ENCODE data around the gene MAP4K5. TPM values are rescaled to one million over a fixed set of nuclear protein-coding genes. Genes with fewer than 3 reads are reported as not detected.

The MAP4K5 gene
- total RNA-seq, 1 experiment from 2014 or later, result 39.1 TPM

GRCh38 chr14:50530794-50531365, 1.5 kb downstream of the MAP4K5 start:
- ChIA-PET POLR2A (no interaction called here), CTCF (no interaction called here), RAD21 (ENCODE audit: low non-redundant PET in 1 of 2, low total read pairs in 2 of 2, uncharacterized antibody in 2 of 2, unreplicated experiment in 2 of 2) (no interaction called here)
- H3K9me2 ChIP-seq (ENCODE audit: insufficient read depth), result no peaks in the 10 kb centered on the region
- H3K4me3 ChIP-seq (replicated peaks in 1 of 2; ENCODE audit: low read depth in 1 of 2, low read length in 2 of 2), result peak overlapping the region; percentile 76 to 81
- peaks cover 16% of the 10 kb centered on the region; the same call in 1 of the 2 replicates for H4K20me1 ChIP-seq (ENCODE audit: insufficient read depth)
- TF ChIP-seq POLR2AphosphoS5 (IDR thresholded peaks at IDR 0.05; ENCODE audit: low read depth, low read length) (no peak), YY1 (IDR thresholded peaks at IDR 0.05; ENCODE audit: extremely low read depth, insufficient replicate concordance, low read depth, low read length) (no peak), EZH2 (IDR thresholded peaks at IDR 0.05) (no peak), ZBTB33 (IDR thresholded peaks at IDR 0.05; ENCODE audit: extremely low read depth, insufficient replicate concordance, low read length) (no peak)
- no peak overlapping the region for H3K27ac ChIP-seq (ENCODE audit: low read depth, low read length)
- H3K36me3 ChIP-seq (ENCODE audit: control insufficient read depth in 1 of 2, insufficient read depth in 2 of 2, low read length in 2 of 2), result no peaks in the 10 kb centered on the region
- H3K79me2 ChIP-seq (ENCODE audit: insufficient read depth, low read length), result peaks cover 61% of the 10 kb centered on the region
- intact Hi-C loops (cut with micrococcal nuclease), result loop anchor here (5.0 kb wide), 2 partner anchors 424 to 669 kb away; no protein-coding TSS in a partner anchor
- peak overlapping the region; percentile 89 for H3K9ac ChIP-seq (ENCODE audit: low read length)
- peak overlapping the region; percentile 97 for H3K4me2 ChIP-seq (ENCODE audit: low read length)
- no peak overlapping the region for H2AFZ ChIP-seq (ENCODE audit: low read depth, low read length, poor library complexity, severe bottlenecking)
- H3K9me3 ChIP-seq (ENCODE audit: control insufficient read depth in 1 of 2, insufficient read depth in 1 of 2, low read depth in 1 of 2, low read length in 2 of 2), result no peaks in the 10 kb centered on the region
- no peaks in the 10 kb centered on the region for H3K27me3 ChIP-seq (ENCODE audit: insufficient read depth, low read length)
- H3K4me1 ChIP-seq (ENCODE audit: control insufficient read depth in 1 of 2, insufficient read depth in 2 of 2, low read length in 2 of 2), result peaks cover 9 to 27% of the 10 kb centered on the region in 2 experiments; a peak in 3 of 4 replicates
- DNase-seq (ENCODE audit: low read depth, low spot score), result no peak
- ATAC-seq, result no peak
- no TSS peak for BruUV-seq (replicated peaks)

- Histone ChIP-seq H2AFZ (ENCODE audit: low read depth, low read length, poor library complexity, severe bottlenecking) (no peak overlapping the region), H3K4me1 (ENCODE audit: control insufficient read depth in 1 of 2, insufficient read depth in 2 of 2, low read length in 2 of 2) (peaks cover 9 to 27% of the 10 kb centered on the region in 2 experiments; a peak in 3 of 4 replicates), H3K4me3 (replicated peaks in 1 of 2; ENCODE audit: low read depth in 1 of 2, low read length in 2 of 2) (peak overlapping the region in 1 of 2 experiments; percentile 81; a peak in 1 of 4 replicates), H4K20me1 (ENCODE audit: insufficient read depth) (peaks cover 16% of the 10 kb centered on the region; the same call in 1 of the 2 replicates), H3K27ac (ENCODE audit: low read depth, low read length) (no peak overlapping the region), H3K9me2 (ENCODE audit: insufficient read depth) (no peaks in the 10 kb centered on the region), H3K4me2 (ENCODE audit: low read length) (peak overlapping the region; percentile 97), H3K79me2 (ENCODE audit: insufficient read depth, low read length) (peaks cover 66% of the 10 kb centered on the region), H3K36me3 (ENCODE audit: control insufficient read depth in 1 of 2, insufficient read depth in 2 of 2, low read length in 2 of 2) (no peaks in the 10 kb centered on the region), H3K9me3 (ENCODE audit: control insufficient read depth in 1 of 2, insufficient read depth in 1 of 2, low read depth in 1 of 2, low read length in 2 of 2) (no peaks in the 10 kb centered on the region), H3K27me3 (ENCODE audit: insufficient read depth, low read length) (no peaks in the 10 kb centered on the region), H3K9ac (ENCODE audit: low read length) (0 out of 2 replicates have a peak overlapping the region, but pooled peaks have one; percentile 3)
- ATAC-seq (no peak), DNase-seq (ENCODE audit: low read depth, low spot score) (no peak)
- ChIA-PET RAD21 (ENCODE audit: low non-redundant PET in 1 of 2, low total read pairs in 2 of 2, uncharacterized antibody in 2 of 2, unreplicated experiment in 2 of 2) (no interaction called here), CTCF (interaction anchor here (1.2 kb wide), 1 partner anchor 218 kb away, joined by 3 read pairs; the partner anchor contains the start of gene DMAC2L), POLR2A (no interaction called here)
- intact Hi-C loops (cut with micrococcal nuclease), result loop anchor here (5.0 kb wide), 2 partner anchors 423 to 668 kb away; no protein-coding TSS in a partner anchor
- no TSS peak for BruUV-seq (replicated peaks)
- TF ChIP-seq RAD21 (IDR thresholded peaks at IDR 0.05; ENCODE audit: low read depth) (no peak), POLR2A (IDR thresholded peaks at IDR 0.05; ENCODE audit: borderline replicate concordance, extremely low read depth, insufficient read depth, insufficient read length) (no peak), MAX (IDR thresholded peaks at IDR 0.05) (no peak), POLR2AphosphoS5 (IDR thresholded peaks at IDR 0.05; ENCODE audit: low read depth, low read length) (no peak), REST (IDR thresholded peaks at IDR 0.05; ENCODE audit: low read depth) (no peak), CBX3 (IDR thresholded peaks at IDR 0.05; ENCODE audit: low read depth) (no peak)
These were observed 2.0 kb downstream of the MAP4K5 start for GRCh38 chr14:50530358-50530757.
